Effector memory CD8-positive, alpha-beta T cell (primary cell): Measurements from ENCODE around the gene ANO10.
A peak's percentile ranks its signal among the peaks of the same experiment; 100 is the strongest.

Source experiments
- ATAC-seq: fragments of 150-1000 bp; cut with Tn5 transposase; replicated peaks from 2 replicates; pipeline ENCODE4 v1.10.0; 2021; ENCODE audit warnings: mild to moderate bottlenecking, moderate library complexity
- DNase-seq, 3 experiments: peaks; one replicate each; pipeline ENCODE4 v3.0.0; 2021
- H3K27ac Mint-ChIP-seq, 2 donors: one replicate each; pipeline ENCODE4 v1.8.0; 2022; ENCODE audit warnings: mild to moderate bottlenecking in 2 of 2, mixed read lengths in 2 of 2, moderate library complexity in 2 of 2
- H3K27me3 Mint-ChIP-seq, 2 donors: one replicate each; pipeline ENCODE4 v1.8.0; 2022; ENCODE audit warnings: mixed read lengths in 2 of 2
- H3K36me3 Mint-ChIP-seq: one replicate; pipeline ENCODE4 v1.8.0; 2022; ENCODE audit warnings: mild to moderate bottlenecking, moderate library complexity, mixed read lengths; ENCODE audit not compliant: insufficient read depth
- H3K4me1 Mint-ChIP-seq, 2 donors: one replicate each; pipeline ENCODE4 v1.8.0; 2022; ENCODE audit warnings: low read depth in 2 of 2, mixed read lengths in 2 of 2
- H3K4me3 Mint-ChIP-seq, 2 donors: one replicate each; pipeline ENCODE4 v1.8.0; 2022; ENCODE audit warnings: mild to moderate bottlenecking in 2 of 2, mixed read lengths in 2 of 2, moderate library complexity in 2 of 2
- H3K9me3 Mint-ChIP-seq, 2 donors: one replicate each; pipeline ENCODE4 v1.8.0; 2022; ENCODE audit warnings: mixed read lengths in 2 of 2

Gene ANO10

GRCh38 chr3:43391621-43392020 is 230.2 kb downstream of the ANO10 start:
- ATAC-seq (no peak), DNase-seq (no peak)
- Mint-ChIP-seq H3K27ac (peak overlapping the region; percentile 97 to 99), H3K4me1 (peaks cover 51 to 61% of the 10 kb centered on the region in 2 donors), H3K4me3 (no peak overlapping the region), H3K27me3 (no peaks in the 10 kb centered on the region), H3K36me3 (peaks cover 12% of the 10 kb centered on the region), H3K9me3 (peaks cover 0 to 2% of the 10 kb centered on the region in 2 donors)

GRCh38 chr3:43390255-43390588 is 231.6 kb downstream of the ANO10 start:
- no peaks in the 10 kb centered on the region for H3K27me3 Mint-ChIP-seq
- H3K27ac Mint-ChIP-seq, result peak overlapping the region; percentile 97 to 99
- DNase-seq (no peak), ATAC-seq (peak; percentile 2)
- H3K36me3 Mint-ChIP-seq, result peaks cover 8% of the 10 kb centered on the region
- H3K4me1 Mint-ChIP-seq, result peaks cover 55 to 69% of the 10 kb centered on the region in 2 donors
- H3K9me3 Mint-ChIP-seq, result peaks cover 0 to 2% of the 10 kb centered on the region in 2 donors
- H3K4me3 Mint-ChIP-seq, result peak overlapping the region; percentile 52 to 62

- no peaks in the 10 kb centered on the region for H3K27me3 Mint-ChIP-seq
- ATAC-seq (peak; percentile 97), DNase-seq (peak; percentile 56 to 62 (median 62))
- peaks cover 55 to 69% of the 10 kb centered on the region in 2 donors for H3K4me1 Mint-ChIP-seq
- H3K4me3 Mint-ChIP-seq, result peak overlapping the region; percentile 52 to 62
- peaks cover 8% of the 10 kb centered on the region for H3K36me3 Mint-ChIP-seq
- H3K9me3 Mint-ChIP-seq, result peaks cover 0 to 3% of the 10 kb centered on the region in 2 donors
- peak overlapping the region; percentile 97 to 99 for H3K27ac Mint-ChIP-seq
Measured at GRCh38 chr3:43389388-43390254, 232.2 kb downstream of the ANO10 start.

- Mint-ChIP-seq H3K27me3 (no peaks in the 10 kb centered on the region), H3K36me3 (peaks cover 8% of the 10 kb centered on the region), H3K4me3 (peak overlapping the region; percentile 52 to 62), H3K4me1 (peaks cover 48 to 62% of the 10 kb centered on the region in 2 donors), H3K27ac (peak overlapping the region; percentile 97 to 99), H3K9me3 (peaks cover 0 to 4% of the 10 kb centered on the region in 2 donors)
- DNase-seq (no peak), ATAC-seq (peak; percentile 11)
Measured at GRCh38 chr3:43388915-43389314, 232.9 kb downstream of the ANO10 start.

- peaks cover 0 to 4% of the 10 kb centered on the region in 2 donors for H3K9me3 Mint-ChIP-seq
- no peaks in the 10 kb centered on the region for H3K27me3 Mint-ChIP-seq
- peaks cover 42 to 55% of the 10 kb centered on the region in 2 donors for H3K4me1 Mint-ChIP-seq
- H3K27ac Mint-ChIP-seq, result peak overlapping the region; percentile 97 to 99
- H3K4me3 Mint-ChIP-seq, result peak overlapping the region; percentile 15 to 25
- no peak for DNase-seq
- no peak for ATAC-seq
- peaks cover 4% of the 10 kb centered on the region for H3K36me3 Mint-ChIP-seq
Measured at GRCh38 chr3:43388175-43388574, 233.6 kb downstream of the ANO10 start.

- Mint-ChIP-seq H3K9me3 (no peaks in the 10 kb centered on the region), H3K4me3 (no peak overlapping the region), H3K27ac (no peak overlapping the region), H3K36me3 (no peaks in the 10 kb centered on the region), H3K4me1 (peaks cover 11 to 16% of the 10 kb centered on the region in 2 donors), H3K27me3 (no peaks in the 10 kb centered on the region)
- DNase-seq (no peak), ATAC-seq (no peak)
Measured at GRCh38 chr3:43379343-43379742, 242.5 kb downstream of the ANO10 start.

- H3K27ac Mint-ChIP-seq, result peak overlapping the region; percentile 12 to 66
- H3K27me3 Mint-ChIP-seq, result no peaks in the 10 kb centered on the region
- DNase-seq (peak; percentile 65 to 76 (median 69)), ATAC-seq (peak; percentile 99)
- no peaks in the 10 kb centered on the region for H3K9me3 Mint-ChIP-seq
- H3K4me1 Mint-ChIP-seq, result peaks cover 11 to 16% of the 10 kb centered on the region in 2 donors
- no peaks in the 10 kb centered on the region for H3K36me3 Mint-ChIP-seq
- H3K4me3 Mint-ChIP-seq, result no peak overlapping the region
Measured at GRCh38 chr3:43378066-43378935, 243.5 kb downstream of the ANO10 start.

GRCh38 chr3:43373560-43373928 is 248.3 kb downstream of the ANO10 start:
- no peak for DNase-seq
- Mint-ChIP-seq H3K27me3 (no peaks in the 10 kb centered on the region), H3K4me1 (peaks cover 40 to 46% of the 10 kb centered on the region in 2 donors), H3K9me3 (no peaks in the 10 kb centered on the region), H3K36me3 (peaks cover 4% of the 10 kb centered on the region), H3K4me3 (no peak overlapping the region), H3K27ac (peak overlapping the region in 1 of 2 donors; percentile 38)
- no peak for ATAC-seq

GRCh38 chr3:43372809-43373559 is 248.8 kb downstream of the ANO10 start:
- DNase-seq (no peak), ATAC-seq (no peak)
- Mint-ChIP-seq H3K27me3 (no peaks in the 10 kb centered on the region), H3K4me1 (peaks cover 37 to 46% of the 10 kb centered on the region in 2 donors), H3K36me3 (peaks cover 4% of the 10 kb centered on the region), H3K9me3 (no peaks in the 10 kb centered on the region), H3K4me3 (peak overlapping the region in 1 of 2 donors; percentile 17), H3K27ac (peak overlapping the region; percentile 68 to 85)

- Mint-ChIP-seq H3K9me3 (no peaks in the 10 kb centered on the region), H3K27me3 (no peaks in the 10 kb centered on the region), H3K36me3 (peaks cover 4% of the 10 kb centered on the region), H3K27ac (peak overlapping the region; percentile 68 to 85), H3K4me1 (peaks cover 31 to 46% of the 10 kb centered on the region in 2 donors), H3K4me3 (peak overlapping the region in 1 of 2 donors; percentile 17)
- no peak for ATAC-seq
- no peak for DNase-seq
Measured at GRCh38 chr3:43372007-43372740, 249.6 kb downstream of the ANO10 start.

- Mint-ChIP-seq H3K27ac (peak overlapping the region; percentile 68 to 85), H3K9me3 (no peaks in the 10 kb centered on the region), H3K4me3 (peak overlapping the region in 1 of 2 donors; percentile 14), H3K36me3 (peaks cover 4% of the 10 kb centered on the region), H3K4me1 (peaks cover 31 to 49% of the 10 kb centered on the region in 2 donors), H3K27me3 (no peaks in the 10 kb centered on the region)
- DNase-seq (no peak), ATAC-seq (peak; percentile 81)
Measured at GRCh38 chr3:43371494-43371893, 250.3 kb downstream of the ANO10 start.

- Mint-ChIP-seq H3K27ac (peak overlapping the region; percentile 68 to 85), H3K4me3 (no peak overlapping the region), H3K9me3 (no peaks in the 10 kb centered on the region), H3K36me3 (peaks cover 4% of the 10 kb centered on the region), H3K4me1 (peaks cover 35 to 49% of the 10 kb centered on the region in 2 donors), H3K27me3 (no peaks in the 10 kb centered on the region)
- ATAC-seq (no peak), DNase-seq (no peak)
Measured at GRCh38 chr3:43370293-43370980, 251.4 kb downstream of the ANO10 start.
